PFSK-1 (cell line): ENCODE data around the gene HSD17B4.
A peak's percentile ranks its signal among the peaks of the same experiment; 100 is the strongest.

ENCODE experiments used
- FOXP2 ChIP-seq: optimal IDR thresholded peaks from 2 replicates; pipeline ENCODE3; 2011; ENCODE audit warnings: borderline replicate concordance, control low read depth, inconsistent platforms; ENCODE audit not compliant: insufficient read depth; ENCODE audit errors: extremely low read length, extremely low read depth
- POLR2AphosphoS5 ChIP-seq: IDR thresholded peaks from 2 replicates; pipeline ENCODE4 v1.6.1; 2012; ENCODE audit warnings: low read depth, mild to moderate bottlenecking, control low read depth, low read length, moderate library complexity

GRCh38 chr5:119452373-119453039 is at the start of gene HSD17B4:
- TF ChIP-seq POLR2AphosphoS5 (peak; percentile 90), FOXP2 (no peak)
